OCI-LY3 (cell line): Measurements from ENCODE around the gene RAET1E.

Source experiments
- H2AFZ ChIP-seq: fragments of 200-600, 300-600 bp; shearing (Covaris generic); 2 replicates; pipeline ENCODE4 v1.6.0; 2014; ENCODE audit warnings: antibody characterized with exemption, low read depth, low read length
- H3K27ac ChIP-seq: fragments of 200-600, 300-600 bp; sonication (generic); 2 replicates; pipeline ENCODE4 v1.5.1; 2014; ENCODE audit warnings: mild to moderate bottlenecking, low read length, moderate library complexity, mixed read lengths
- H3K27me3 ChIP-seq: fragments of 200-600, 300-600 bp; sonication (generic); 2 replicates; pipeline ENCODE4 v1.6.1; 2014; ENCODE audit warnings: low read depth, low read length, mixed read lengths
- H3K36me3 ChIP-seq: fragments of 200-600, 300-600 bp; sonication (generic); replicated peaks from 2 replicates; pipeline ENCODE3; 2014; ENCODE audit warnings: low read depth, low read length, mixed read lengths
- H3K4me1 ChIP-seq: fragments of 300-600, 200-600 bp; sonication (generic); 2 replicates; pipeline ENCODE4 v1.6.1; 2014; ENCODE audit warnings: low read length, mixed read lengths
- H3K4me2 ChIP-seq: fragments of 200-600, 300-600 bp; sonication (generic); 2 replicates; pipeline ENCODE4 v1.6.1; 2014; ENCODE audit warnings: low read length, mixed read lengths
- H3K4me3 ChIP-seq: fragments of 300-600, 200-600 bp; sonication (generic); 2 replicates; pipeline ENCODE4 v1.5.1; 2014; ENCODE audit warnings: antibody characterized with exemption, mild to moderate bottlenecking, low read length, moderate library complexity
- H3K79me2 ChIP-seq: fragments of 300-600, 200-600 bp; shearing (Covaris generic); 2 replicates; pipeline ENCODE4 v1.6.1; 2014; ENCODE audit warnings: mild to moderate bottlenecking, low read length, mixed read lengths
- H3K9ac ChIP-seq: fragments of 300-600, 200-600 bp; shearing (Covaris generic); 2 replicates; pipeline ENCODE4 v1.6.0; 2014; ENCODE audit warnings: mild to moderate bottlenecking, low read length, moderate library complexity
- H3K9me3 ChIP-seq: fragments of 200-600, 300-600 bp; shearing (Covaris generic); 2 replicates; pipeline ENCODE4 v1.6.1; 2014; ENCODE audit warnings: low read length, mixed read lengths; ENCODE audit not compliant: insufficient read depth
- H4K20me1 ChIP-seq: fragments of 200-600, 300-600 bp; sonication (generic); 2 replicates; pipeline ENCODE4 v1.6.1; 2016; ENCODE audit warnings: low read length, mixed read lengths; ENCODE audit not compliant: insufficient read depth
- EZH2phosphoT487 ChIP-seq: fragments of 200-600 bp; shearing (Covaris generic); IDR thresholded peaks from 2 replicates; pipeline ENCODE4 v1.6.1; 2018; ENCODE audit warnings: antibody characterized with exemption, mixed run types, low read depth
- TF ChIP-seq, protein P1 (sequence below): fragments of 200-600, 300-600 bp; sonication (generic); IDR thresholded peaks from 2 replicates; pipeline ENCODE4 v1.5.1; 2014; ENCODE audit warnings: antibody characterized with exemption, low read length, low read depth

RAET1E gene

DNA sequence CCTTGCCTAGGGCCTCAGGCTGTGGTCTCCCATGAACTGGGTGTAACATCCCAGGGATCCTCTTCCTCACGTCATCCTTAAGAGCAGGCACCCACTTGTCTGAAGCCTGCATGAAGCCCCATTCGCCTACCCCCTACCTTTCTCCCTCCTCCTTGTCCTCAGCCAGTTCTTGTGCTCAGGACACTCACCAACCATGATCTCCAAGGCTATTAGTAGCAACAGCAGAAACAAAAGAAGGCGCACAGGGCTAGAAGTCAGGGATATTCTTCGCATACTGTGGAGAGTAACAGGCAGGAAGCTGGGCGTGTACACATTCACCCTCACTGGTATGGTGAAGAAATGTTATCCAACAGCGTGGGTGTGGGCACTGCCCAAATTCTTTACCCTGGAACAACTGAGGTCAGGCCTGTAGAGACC is 7.3 kb downstream of the RAET1E start:
- no peak overlapping the region for H3K9ac ChIP-seq
- no peak overlapping the region for H3K4me2 ChIP-seq
- TF ChIP-seq EZH2phosphoT487: no peak
- TF ChIP-seq, protein P1, sequence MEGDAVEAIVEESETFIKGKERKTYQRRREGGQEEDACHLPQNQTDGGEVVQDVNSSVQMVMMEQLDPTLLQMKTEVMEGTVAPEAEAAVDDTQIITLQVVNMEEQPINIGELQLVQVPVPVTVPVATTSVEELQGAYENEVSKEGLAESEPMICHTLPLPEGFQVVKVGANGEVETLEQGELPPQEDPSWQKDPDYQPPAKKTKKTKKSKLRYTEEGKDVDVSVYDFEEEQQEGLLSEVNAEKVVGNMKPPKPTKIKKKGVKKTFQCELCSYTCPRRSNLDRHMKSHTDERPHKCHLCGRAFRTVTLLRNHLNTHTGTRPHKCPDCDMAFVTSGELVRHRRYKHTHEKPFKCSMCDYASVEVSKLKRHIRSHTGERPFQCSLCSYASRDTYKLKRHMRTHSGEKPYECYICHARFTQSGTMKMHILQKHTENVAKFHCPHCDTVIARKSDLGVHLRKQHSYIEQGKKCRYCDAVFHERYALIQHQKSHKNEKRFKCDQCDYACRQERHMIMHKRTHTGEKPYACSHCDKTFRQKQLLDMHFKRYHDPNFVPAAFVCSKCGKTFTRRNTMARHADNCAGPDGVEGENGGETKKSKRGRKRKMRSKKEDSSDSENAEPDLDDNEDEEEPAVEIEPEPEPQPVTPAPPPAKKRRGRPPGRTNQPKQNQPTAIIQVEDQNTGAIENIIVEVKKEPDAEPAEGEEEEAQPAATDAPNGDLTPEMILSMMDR: no peak
- H3K36me3 ChIP-seq: no peaks in the 10 kb centered on the region
- H3K79me2 ChIP-seq: no peaks in the 10 kb centered on the region
- H4K20me1 ChIP-seq: no peaks in the 10 kb centered on the region
- H3K4me1 ChIP-seq: no peaks in the 10 kb centered on the region
- no peak overlapping the region for H2AFZ ChIP-seq
- no peaks in the 10 kb centered on the region for H3K27me3 ChIP-seq
- no peak overlapping the region for H3K27ac ChIP-seq
- H3K4me3 ChIP-seq: no peak overlapping the region
- H3K9me3 ChIP-seq: no peaks in the 10 kb centered on the region

DNA sequence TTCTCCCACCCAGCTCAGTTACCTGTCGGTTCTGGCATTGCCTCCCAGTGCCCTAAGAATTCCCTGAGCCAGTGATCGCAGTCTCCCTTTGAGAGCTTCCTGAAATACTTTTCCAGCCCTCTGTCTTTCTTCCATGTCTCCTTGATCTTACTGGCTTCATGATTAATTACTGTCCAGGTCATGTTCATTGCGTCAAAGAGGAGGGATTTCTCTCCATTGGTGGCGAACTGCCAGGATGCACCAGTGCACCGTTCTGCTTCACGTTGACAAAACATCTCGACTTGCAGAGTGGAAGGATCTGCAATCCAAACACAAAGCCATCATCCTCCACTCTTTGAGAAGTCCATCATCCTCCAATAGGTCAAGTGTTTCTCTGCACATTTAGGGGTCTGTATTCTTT is 8.6 kb downstream of the RAET1E start:
- no peak overlapping the region for H3K4me2 ChIP-seq
- no peak overlapping the region for H2AFZ ChIP-seq
- no peak overlapping the region for H3K4me3 ChIP-seq
- H3K9ac ChIP-seq: no peak overlapping the region
- H4K20me1 ChIP-seq: no peaks in the 10 kb centered on the region
- no peaks in the 10 kb centered on the region for H3K9me3 ChIP-seq
- TF ChIP-seq EZH2phosphoT487: no peak
- TF ChIP-seq, protein P1: no peak
- H3K27me3 ChIP-seq: no peaks in the 10 kb centered on the region
- H3K36me3 ChIP-seq: no peaks in the 10 kb centered on the region
- no peak overlapping the region for H3K27ac ChIP-seq
- H3K79me2 ChIP-seq: no peaks in the 10 kb centered on the region
- H3K4me1 ChIP-seq: no peaks in the 10 kb centered on the region

DNA sequence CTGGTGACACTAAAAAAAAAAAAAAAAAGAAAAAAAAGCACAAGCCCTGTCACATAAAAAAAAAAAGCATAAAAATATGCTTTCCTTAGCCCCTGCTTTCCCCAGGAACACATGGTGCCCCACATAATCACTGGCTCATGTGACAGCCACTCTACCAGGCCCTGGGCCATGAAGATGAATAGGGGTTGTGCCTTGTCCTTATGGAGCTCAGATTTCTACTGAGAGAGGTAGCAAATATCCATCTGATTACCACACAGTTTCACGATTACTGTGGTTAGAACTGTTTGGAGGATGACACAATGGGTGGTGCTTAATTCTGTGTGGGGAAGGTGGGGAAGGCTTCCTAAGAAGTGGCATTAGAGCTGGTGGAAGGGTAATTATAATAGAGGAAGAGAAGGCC is 9.3 kb downstream of the RAET1E start:
- Histone ChIP-seq H3K27me3 (no peaks in the 10 kb centered on the region), H3K4me2 (no peak overlapping the region), H3K9me3 (no peaks in the 10 kb centered on the region), H3K36me3 (no peaks in the 10 kb centered on the region), H3K27ac (no peak overlapping the region), H2AFZ (no peak overlapping the region), H3K9ac (no peak overlapping the region), H3K4me3 (no peak overlapping the region), H4K20me1 (no peaks in the 10 kb centered on the region), H3K4me1 (no peaks in the 10 kb centered on the region), H3K79me2 (no peaks in the 10 kb centered on the region)
- TF ChIP-seq EZH2phosphoT487: no peak
- TF ChIP-seq, protein P1: no peak

DNA sequence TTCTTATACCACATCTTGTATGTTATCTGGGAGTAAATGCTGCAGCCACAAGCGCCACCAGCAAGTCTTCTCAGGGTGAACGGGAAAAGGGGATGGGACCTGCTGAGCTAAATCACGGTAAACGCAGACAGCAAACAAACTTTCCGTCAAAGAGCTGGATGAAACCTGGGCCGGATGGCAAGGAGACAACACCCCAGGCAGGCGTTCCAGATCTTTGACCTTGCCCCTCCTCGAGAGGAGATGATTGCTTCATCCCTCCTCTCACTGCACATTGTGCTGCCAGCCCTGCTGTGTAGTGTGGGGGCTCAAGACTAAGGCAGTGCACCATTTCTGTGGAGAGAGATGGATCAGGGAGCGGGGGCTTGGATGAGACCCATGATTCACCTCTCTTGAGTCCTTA is 9.8 kb downstream of the RAET1E start:
- H3K36me3 ChIP-seq: no peaks in the 10 kb centered on the region
- no peaks in the 10 kb centered on the region for H3K79me2 ChIP-seq
- H3K27ac ChIP-seq: no peak overlapping the region
- H3K9me3 ChIP-seq: no peaks in the 10 kb centered on the region
- no peak overlapping the region for H3K9ac ChIP-seq
- no peaks in the 10 kb centered on the region for H4K20me1 ChIP-seq
- no peak overlapping the region for H3K4me2 ChIP-seq
- no peaks in the 10 kb centered on the region for H3K4me1 ChIP-seq
- H2AFZ ChIP-seq: no peak overlapping the region
- H3K27me3 ChIP-seq: no peaks in the 10 kb centered on the region
- no peak overlapping the region for H3K4me3 ChIP-seq
- TF ChIP-seq, protein P1: no peak
- no peak for TF ChIP-seq EZH2phosphoT487
